Measurements from ENCODE around the gene RNF26.

RNF26 gene

GRCh38 chr11:119369132-119369925 is 35.0 kb downstream of the RNF26 start:
- H3K4me1 ChIP-seq (ENCODE audit: insufficient read depth, low read length) = peaks cover 19% of the 10 kb centered on the region
- no peak overlapping the region for H3K4me3 ChIP-seq (ENCODE audit: low read length)

GRCh38 chr11:119370486-119371046 is 36.2 kb downstream of the RNF26 start:
- Histone ChIP-seq H3K9me3 (ENCODE audit: insufficient read depth, low read depth, low read length) (no peaks in the 10 kb centered on the region), H3K9ac (ENCODE audit: low read depth, low read length) (no peak overlapping the region), H3K27me3 (ENCODE audit: insufficient read depth, low read length) (peaks cover 2% of the 10 kb centered on the region), H3K4me3 (ENCODE audit: low read length) (no peak overlapping the region), H3K36me3 (ENCODE audit: insufficient read depth, low read length) (no peaks in the 10 kb centered on the region), H3K27ac (ENCODE audit: low read depth, low read length) (no peak overlapping the region), H3K4me1 (ENCODE audit: insufficient read depth, low read length) (peaks cover 21% of the 10 kb centered on the region)
- WGBS = 75% methylated on average over 8 of the region's 8 CpGs

More at GRCh38 chr11:119369132-119369925, 35.0 kb downstream of the RNF26 start:
- H3K36me3 ChIP-seq (ENCODE audit: insufficient read depth, low read length) = no peaks in the 10 kb centered on the region
- H3K9ac ChIP-seq (ENCODE audit: low read depth, low read length) = no peak overlapping the region
- 85% methylated on average over 13 of the region's 13 CpGs for whole genome bisulfite sequencing
- no peaks in the 10 kb centered on the region for H3K9me3 ChIP-seq (ENCODE audit: insufficient read depth, low read depth, low read length)
- H3K27ac ChIP-seq (ENCODE audit: low read depth, low read length) = no peak overlapping the region
- H3K27me3 ChIP-seq (ENCODE audit: insufficient read depth, low read length) = peaks cover 14% of the 10 kb centered on the region

GRCh38 chr11:119371067-119371601 is 36.8 kb downstream of the RNF26 start:
- H3K27ac ChIP-seq (ENCODE audit: low read depth, low read length) = no peak overlapping the region
- 80% methylated on average over 8 of the region's 8 CpGs for WGBS
- H3K36me3 ChIP-seq (ENCODE audit: insufficient read depth, low read length) = no peaks in the 10 kb centered on the region
- no peaks in the 10 kb centered on the region for H3K27me3 ChIP-seq (ENCODE audit: insufficient read depth, low read length)
- no peak overlapping the region for H3K4me3 ChIP-seq (ENCODE audit: low read length)
- no peaks in the 10 kb centered on the region for H3K9me3 ChIP-seq (ENCODE audit: insufficient read depth, low read depth, low read length)
- H3K9ac ChIP-seq (ENCODE audit: low read depth, low read length) = no peak overlapping the region
- H3K4me1 ChIP-seq (ENCODE audit: insufficient read depth, low read length) = peaks cover 27% of the 10 kb centered on the region

GRCh38 chr11:119371778-119372182 is 37.5 kb downstream of the RNF26 start:
- WGBS = 79% methylated on average over 8 of the region's 8 CpGs
- H3K9ac ChIP-seq (ENCODE audit: low read depth, low read length) = no peak overlapping the region
- no peaks in the 10 kb centered on the region for H3K36me3 ChIP-seq (ENCODE audit: insufficient read depth, low read length)
- H3K27ac ChIP-seq (ENCODE audit: low read depth, low read length) = no peak overlapping the region
- H3K27me3 ChIP-seq (ENCODE audit: insufficient read depth, low read length) = no peaks in the 10 kb centered on the region
- H3K4me1 ChIP-seq (ENCODE audit: insufficient read depth, low read length) = peaks cover 32% of the 10 kb centered on the region
- H3K9me3 ChIP-seq (ENCODE audit: insufficient read depth, low read depth, low read length) = no peaks in the 10 kb centered on the region
- no peak overlapping the region for H3K4me3 ChIP-seq (ENCODE audit: low read length)

GRCh38 chr11:119372260-119373058 is 38.1 kb downstream of the RNF26 start:
- no peaks in the 10 kb centered on the region for H3K27me3 ChIP-seq (ENCODE audit: insufficient read depth, low read length)
- no peak overlapping the region for H3K9ac ChIP-seq (ENCODE audit: low read depth, low read length)
- WGBS = 93% methylated on average over 26 of the region's 26 CpGs
- no peaks in the 10 kb centered on the region for H3K9me3 ChIP-seq (ENCODE audit: insufficient read depth, low read depth, low read length)
- no peak overlapping the region for H3K27ac ChIP-seq (ENCODE audit: low read depth, low read length)
- H3K4me1 ChIP-seq (ENCODE audit: insufficient read depth, low read length) = peaks cover 35% of the 10 kb centered on the region
- H3K4me3 ChIP-seq (ENCODE audit: low read length) = no peak overlapping the region
- no peaks in the 10 kb centered on the region for H3K36me3 ChIP-seq (ENCODE audit: insufficient read depth, low read length)

- H3K27ac ChIP-seq (ENCODE audit: low read depth, low read length) = no peak overlapping the region
- H3K27me3 ChIP-seq (ENCODE audit: insufficient read depth, low read length) = no peaks in the 10 kb centered on the region
- H3K4me1 ChIP-seq (ENCODE audit: insufficient read depth, low read length) = peaks cover 41% of the 10 kb centered on the region
- H3K9me3 ChIP-seq (ENCODE audit: insufficient read depth, low read depth, low read length) = no peaks in the 10 kb centered on the region
- WGBS = 87% methylated on average over 23 of the region's 23 CpGs
- H3K9ac ChIP-seq (ENCODE audit: low read depth, low read length) = no peak overlapping the region
- no peak overlapping the region for H3K4me3 ChIP-seq (ENCODE audit: low read length)
- no peaks in the 10 kb centered on the region for H3K36me3 ChIP-seq (ENCODE audit: insufficient read depth, low read length)
Observed at GRCh38 chr11:119373059-119373920, 39.0 kb downstream of the RNF26 start.

- 0 out of 2 replicates have a peak, but pooled peaks cover 1% of the 10 kb centered on the region for H3K27me3 ChIP-seq (ENCODE audit: insufficient read depth, low read length)
- H3K4me3 ChIP-seq (ENCODE audit: low read length) = no peak overlapping the region
- H3K9me3 ChIP-seq (ENCODE audit: insufficient read depth, low read depth, low read length) = no peaks in the 10 kb centered on the region
- no peak overlapping the region for H3K9ac ChIP-seq (ENCODE audit: low read depth, low read length)
- WGBS = 50% methylated on average over 5 of the region's 5 CpGs
- H3K36me3 ChIP-seq (ENCODE audit: insufficient read depth, low read length) = no peaks in the 10 kb centered on the region
- peaks cover 49% of the 10 kb centered on the region for H3K4me1 ChIP-seq (ENCODE audit: insufficient read depth, low read length)
- H3K27ac ChIP-seq (ENCODE audit: low read depth, low read length) = no peak overlapping the region
Observed at GRCh38 chr11:119373921-119374631, 39.7 kb downstream of the RNF26 start.

GRCh38 chr11:119374632-119375336 is 40.5 kb downstream of the RNF26 start:
- 57% methylated on average over 10 of the region's 11 CpGs for WGBS
- Histone ChIP-seq H3K9ac (ENCODE audit: low read depth, low read length) (no peak overlapping the region), H3K36me3 (ENCODE audit: insufficient read depth, low read length) (no peaks in the 10 kb centered on the region), H3K9me3 (ENCODE audit: insufficient read depth, low read depth, low read length) (no peaks in the 10 kb centered on the region), H3K4me3 (ENCODE audit: low read length) (no peak overlapping the region), H3K27ac (ENCODE audit: low read depth, low read length) (no peak overlapping the region), H3K4me1 (ENCODE audit: insufficient read depth, low read length) (peaks cover 55% of the 10 kb centered on the region), H3K27me3 (ENCODE audit: insufficient read depth, low read length) (0 out of 2 replicates have a peak, but pooled peaks cover 2% of the 10 kb centered on the region)

- Histone ChIP-seq H3K27me3 (ENCODE audit: insufficient read depth, low read length) (peaks cover 8% of the 10 kb centered on the region), H3K9me3 (ENCODE audit: insufficient read depth, low read depth, low read length) (no peaks in the 10 kb centered on the region), H3K27ac (ENCODE audit: low read depth, low read length) (no peak overlapping the region), H3K36me3 (ENCODE audit: insufficient read depth, low read length) (no peaks in the 10 kb centered on the region), H3K4me1 (ENCODE audit: insufficient read depth, low read length) (peaks cover 59% of the 10 kb centered on the region), H3K9ac (ENCODE audit: low read depth, low read length) (no peak overlapping the region), H3K4me3 (ENCODE audit: low read length) (no peak overlapping the region)
- whole genome bisulfite sequencing = 66% methylated on average over 14 of the region's 14 CpGs
Observed at GRCh38 chr11:119375337-119376196, 41.2 kb downstream of the RNF26 start.
